Caco-2 (cell line): ENCODE data around the gene IRX4. TPM values are rescaled to one million over a fixed set of nuclear protein-coding genes. Genes with fewer than 3 reads are reported as not detected.

Source experiments
- BruUV-seq: library from RNA; stranded (reverse); fragments of 400-500 nt; replicated peaks from 2 replicates; lab custom pipeline; 2021; lab: Mats Ljungman, UMichigan
- CTCF ChIA-PET: fragments of 300-600 bp; sonication (Branson Sonifier 250); formaldehyde crosslinking; loops from one replicate; lab custom pipeline; 2022; ENCODE audit warnings: antibody characterized with exemption; lab: Charles Lee
- POLR2A ChIA-PET: fragments of 300-600 bp; sonication (Branson Sonifier 250); formaldehyde crosslinking; loops from one replicate; lab custom pipeline; 2022; ENCODE audit warnings: antibody characterized with exemption; lab: Charles Lee
- DNase-seq, 2 experiments: peaks; one replicate each; pipeline versions ENCODE4 v3.0.0 to v3.0.0-alpha.2; 2020 to 2022
- H3K27me3 ChIP-seq: replicated peaks from 2 replicates; pipeline ENCODE4 v1.6.0; 2011; ENCODE audit warnings: low read length; ENCODE audit not compliant: control insufficient read depth, insufficient read depth
- H3K36me3 ChIP-seq: 2 replicates; pipeline ENCODE4 v1.5.1; 2011; ENCODE audit warnings: low read length; ENCODE audit not compliant: control insufficient read depth, insufficient read depth
- H3K4me1 ChIP-seq: fragments of 250-450 bp; sonication (Bioruptor Pico); 2 replicates; pipeline ENCODE4 v1.5.1; 2020; ENCODE audit warnings: mild to moderate bottlenecking
- H3K4me3 ChIP-seq: 2 replicates; pipeline ENCODE4 v1.5.1; 2011; ENCODE audit warnings: low read depth, mild to moderate bottlenecking, control low read depth, low read length
- H3K9me3 ChIP-seq: fragments of 250-450 bp; sonication (Bioruptor Pico); 2 replicates; pipeline ENCODE4 v1.5.1; 2020; ENCODE audit warnings: mild to moderate bottlenecking, moderate library complexity
- H3K27ac Mint-ChIP-seq: one replicate; pipeline ENCODE4 v1.8.0; 2022; ENCODE audit warnings: mixed read lengths; ENCODE audit not compliant: unreplicated experiment
- H3K27me3 Mint-ChIP-seq: one replicate; pipeline ENCODE4 v1.8.0; 2022; ENCODE audit warnings: mixed read lengths; ENCODE audit not compliant: insufficient read depth, unreplicated experiment
- H3K36me3 Mint-ChIP-seq: one replicate; pipeline ENCODE4 v1.8.0; 2022; ENCODE audit warnings: mild to moderate bottlenecking, mixed read lengths; ENCODE audit not compliant: insufficient read depth, unreplicated experiment
- H3K4me1 Mint-ChIP-seq: one replicate; pipeline ENCODE4 v1.8.0; 2022; ENCODE audit warnings: low read depth, mixed read lengths; ENCODE audit not compliant: unreplicated experiment
- H3K4me3 Mint-ChIP-seq: one replicate; pipeline ENCODE4 v1.8.0; 2022; ENCODE audit warnings: mild to moderate bottlenecking, moderate library complexity, mixed read lengths; ENCODE audit not compliant: unreplicated experiment
- H3K9me3 Mint-ChIP-seq: one replicate; pipeline ENCODE4 v1.8.0; 2022; ENCODE audit warnings: mixed read lengths; ENCODE audit not compliant: unreplicated experiment
- intact Hi-C: fragments of 100-400 bp; cut with micrococcal nuclease; formaldehyde crosslinking; loops from one replicate; pipeline ENCODE4 v1.10.0; 2022; ENCODE audit not compliant: unreplicated experiment
- total RNA-seq: library from RNA; stranded (reverse); gene quantifications from 2 replicates; pipeline ENCODE4 v1.2.3, GENCODE V29; 2022
- TF ChIP-seq, protein P1 (sequence below), 2 experiments: fragments of 200-600 bp in 1 of 2; IDR thresholded peaks; 1 replicate in 1 of 2; 2 replicates in 1 of 2; pipeline versions ENCODE4 v1.5.1 to v1.8.0; 2011 to 2022; ENCODE audit warnings: antibody characterized with exemption in 1 of 2, control low read depth in 1 of 2, inconsistent platforms in 1 of 2, low read depth in 1 of 2, low read length in 1 of 2, mild to moderate bottlenecking in 1 of 2, moderate library complexity in 1 of 2; ENCODE audit not compliant: insufficient read depth in 1 of 2, severe bottlenecking in 1 of 2, unreplicated experiment in 1 of 2

IRX4 gene
- total RNA-seq, 1 experiment from 2014 or later, result not detected

DNA sequence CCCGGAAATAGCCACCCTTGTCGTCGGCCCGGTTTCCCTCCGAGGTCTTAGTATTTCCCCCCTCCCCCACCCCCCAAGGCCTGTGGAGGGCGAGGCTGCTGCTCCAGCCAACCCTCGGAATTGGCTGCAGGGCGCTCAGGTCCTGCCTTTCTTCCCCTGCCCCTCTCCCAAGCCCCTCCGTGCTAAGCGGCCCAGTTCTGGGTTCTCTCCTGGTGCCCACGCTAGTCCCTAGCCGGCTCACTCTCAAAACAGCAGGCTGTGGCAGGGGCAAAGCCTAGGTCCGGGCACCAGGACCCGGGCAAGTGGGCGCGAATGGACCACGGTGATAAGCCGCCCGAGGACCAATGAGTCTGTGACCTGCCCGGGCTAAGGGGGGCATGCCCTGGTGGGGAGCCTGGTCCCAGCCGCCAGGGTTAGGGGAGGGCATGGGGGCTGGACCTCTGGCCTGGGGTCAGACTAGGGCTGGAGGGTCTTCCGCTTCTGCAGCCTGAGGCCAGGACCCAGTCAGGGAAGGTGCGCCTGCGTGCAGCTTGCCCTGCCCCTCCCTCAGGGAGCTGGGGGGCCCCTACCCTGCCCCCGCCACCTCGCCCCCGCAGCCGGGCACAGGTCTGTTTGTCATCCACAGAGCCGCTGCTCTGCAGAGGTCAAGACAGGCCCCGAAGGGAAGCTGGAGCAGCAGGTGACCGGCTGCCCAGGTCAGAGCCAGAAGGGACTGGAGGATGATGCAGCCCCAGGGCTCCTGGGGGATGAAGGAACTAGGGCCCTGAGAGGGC, 5.0 kb upstream of the IRX4 start:
- intact Hi-C loops, result no loop called here
- no peak overlapping the region for H3K4me3 ChIP-seq
- no peaks in the 10 kb centered on the region; the same call in 1 of the 2 replicates for H3K27me3 ChIP-seq
- Mint-ChIP-seq H3K4me3 (no peak overlapping the region), H3K27me3 (peaks cover 2% of the 10 kb centered on the region), H3K27ac (no peak overlapping the region), H3K4me1 (no peaks in the 10 kb centered on the region), H3K36me3 (no peaks in the 10 kb centered on the region), H3K9me3 (no peaks in the 10 kb centered on the region)
- no peaks in the 10 kb centered on the region for H3K4me1 ChIP-seq
- DNase-seq, result no peak
- TF ChIP-seq, protein P1, sequence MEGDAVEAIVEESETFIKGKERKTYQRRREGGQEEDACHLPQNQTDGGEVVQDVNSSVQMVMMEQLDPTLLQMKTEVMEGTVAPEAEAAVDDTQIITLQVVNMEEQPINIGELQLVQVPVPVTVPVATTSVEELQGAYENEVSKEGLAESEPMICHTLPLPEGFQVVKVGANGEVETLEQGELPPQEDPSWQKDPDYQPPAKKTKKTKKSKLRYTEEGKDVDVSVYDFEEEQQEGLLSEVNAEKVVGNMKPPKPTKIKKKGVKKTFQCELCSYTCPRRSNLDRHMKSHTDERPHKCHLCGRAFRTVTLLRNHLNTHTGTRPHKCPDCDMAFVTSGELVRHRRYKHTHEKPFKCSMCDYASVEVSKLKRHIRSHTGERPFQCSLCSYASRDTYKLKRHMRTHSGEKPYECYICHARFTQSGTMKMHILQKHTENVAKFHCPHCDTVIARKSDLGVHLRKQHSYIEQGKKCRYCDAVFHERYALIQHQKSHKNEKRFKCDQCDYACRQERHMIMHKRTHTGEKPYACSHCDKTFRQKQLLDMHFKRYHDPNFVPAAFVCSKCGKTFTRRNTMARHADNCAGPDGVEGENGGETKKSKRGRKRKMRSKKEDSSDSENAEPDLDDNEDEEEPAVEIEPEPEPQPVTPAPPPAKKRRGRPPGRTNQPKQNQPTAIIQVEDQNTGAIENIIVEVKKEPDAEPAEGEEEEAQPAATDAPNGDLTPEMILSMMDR (IDR thresholded peaks at IDR 0.05; ENCODE audit: insufficient read depth in 1 of 2, low read depth in 1 of 2, low read length in 1 of 2, severe bottlenecking in 1 of 2, unreplicated experiment in 1 of 2), result no peak
- ChIA-PET CTCF (no interaction called here), POLR2A (no interaction called here)
- H3K9me3 ChIP-seq, result no peaks in the 10 kb centered on the region
- no peaks in the 10 kb centered on the region for H3K36me3 ChIP-seq
- BruUV-seq, result no TSS peak

DNA sequence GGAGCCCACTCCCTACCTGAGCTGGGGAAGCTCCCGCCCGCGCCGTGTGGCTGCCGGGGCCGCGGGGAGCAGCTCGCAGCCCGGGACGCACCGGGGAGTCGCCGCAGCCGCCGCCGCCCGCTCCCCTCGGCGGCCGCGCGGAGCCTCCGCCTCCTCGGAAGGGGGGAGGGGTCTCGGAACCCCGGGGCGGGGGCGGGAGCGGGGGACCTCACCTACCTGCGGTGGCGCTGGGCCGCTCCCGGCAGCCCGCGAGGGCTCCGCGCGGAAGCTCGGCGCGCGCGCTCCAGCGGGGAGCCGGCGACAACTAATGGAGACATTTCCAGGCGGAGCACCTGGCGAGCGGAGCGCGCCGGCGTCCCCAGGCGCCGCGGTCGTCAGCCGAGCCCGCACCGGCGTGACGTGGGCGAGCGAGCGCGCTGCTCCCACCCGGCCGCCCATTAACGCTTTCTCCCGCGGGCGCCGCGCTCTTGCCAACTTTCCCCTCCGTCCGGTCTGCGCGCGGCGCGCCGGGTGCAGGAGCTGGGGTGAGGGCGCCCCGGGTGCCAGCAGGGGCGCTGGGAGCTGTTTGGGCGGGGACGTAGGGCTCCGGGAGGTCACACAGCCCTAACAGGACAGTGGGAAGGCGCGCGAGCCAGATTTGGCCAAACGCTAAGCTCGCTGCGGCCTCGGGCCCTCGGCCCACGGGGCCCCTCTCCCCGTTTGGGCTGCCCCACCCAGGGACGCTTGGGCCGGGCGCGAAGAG, 4.3 kb upstream of the IRX4 start:
- H3K36me3 ChIP-seq, result no peaks in the 10 kb centered on the region
- intact Hi-C loops, result no loop called here
- no peaks in the 10 kb centered on the region for H3K9me3 ChIP-seq
- TF ChIP-seq, protein P1 (IDR thresholded peaks at IDR 0.05; ENCODE audit: insufficient read depth in 1 of 2, low read depth in 1 of 2, low read length in 1 of 2, severe bottlenecking in 1 of 2, unreplicated experiment in 1 of 2), result no peak
- no peaks in the 10 kb centered on the region for H3K4me1 ChIP-seq
- POLR2A ChIA-PET, result no interaction called here
- CTCF ChIA-PET, result no interaction called here
- no peak overlapping the region for H3K4me3 ChIP-seq
- no peaks in the 10 kb centered on the region; the same call in 1 of the 2 replicates for H3K27me3 ChIP-seq
- Mint-ChIP-seq H3K9me3 (no peaks in the 10 kb centered on the region), H3K27me3 (no peaks in the 10 kb centered on the region), H3K4me1 (no peaks in the 10 kb centered on the region), H3K4me3 (no peak overlapping the region), H3K36me3 (no peaks in the 10 kb centered on the region), H3K27ac (no peak overlapping the region)
- DNase-seq, result no peak
- BruUV-seq, result no TSS peak

DNA sequence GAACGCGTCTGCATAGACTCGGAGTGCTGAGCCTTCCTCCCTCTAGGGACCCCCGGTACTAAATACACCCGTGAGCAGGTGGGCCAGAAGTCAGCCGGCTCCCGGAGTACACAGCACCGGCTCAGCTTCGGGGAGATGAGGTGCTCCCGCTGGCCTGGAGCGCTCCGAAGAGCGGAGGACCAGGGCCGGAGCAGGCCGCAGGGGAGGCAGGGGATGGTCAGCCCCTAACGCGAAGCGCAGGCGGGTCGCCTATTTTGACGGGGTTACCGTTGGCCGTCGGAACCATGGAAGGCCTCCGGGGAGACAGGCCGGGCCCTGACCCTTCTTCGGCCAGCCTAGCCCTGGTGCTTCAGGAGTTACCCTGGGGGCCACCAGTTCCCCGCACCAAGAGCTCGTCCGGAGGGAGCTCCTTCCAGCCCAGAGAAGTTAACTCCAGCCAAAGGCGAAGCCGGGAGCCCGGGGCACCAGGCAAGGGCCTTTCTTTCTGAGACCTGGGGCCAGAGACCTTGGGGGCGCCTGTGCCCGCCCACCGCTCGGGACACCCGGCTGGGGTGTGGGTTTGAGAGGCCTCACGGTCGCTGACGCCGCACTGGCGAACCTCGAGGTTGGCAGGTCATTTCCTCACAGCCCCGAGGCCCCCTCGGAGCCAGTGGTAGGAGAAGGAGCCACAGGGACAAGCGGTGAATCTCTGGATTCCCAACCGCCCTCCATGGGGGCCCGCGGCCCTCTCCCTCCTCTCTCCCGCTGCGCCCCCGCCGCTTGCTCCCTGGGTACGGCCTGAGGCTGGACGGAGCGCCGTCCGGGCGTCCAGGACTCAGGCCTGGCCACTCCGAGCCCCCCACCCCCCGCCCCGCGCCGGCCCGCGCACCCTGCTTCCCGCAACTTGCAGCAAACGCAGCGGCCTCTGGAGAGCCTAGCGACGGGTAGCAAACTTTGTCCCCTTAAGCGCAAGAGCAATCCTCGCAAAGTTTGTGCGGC, 3.4 kb upstream of the IRX4 start:
- Mint-ChIP-seq H3K36me3 (no peaks in the 10 kb centered on the region), H3K9me3 (no peaks in the 10 kb centered on the region), H3K4me1 (no peaks in the 10 kb centered on the region), H3K27ac (no peak overlapping the region), H3K27me3 (no peaks in the 10 kb centered on the region), H3K4me3 (no peak overlapping the region)
- CTCF ChIA-PET, result no interaction called here
- intact Hi-C loops, result no loop called here
- TF ChIP-seq, protein P1 (IDR thresholded peaks at IDR 0.05; ENCODE audit: insufficient read depth in 1 of 2, low read depth in 1 of 2, low read length in 1 of 2, severe bottlenecking in 1 of 2, unreplicated experiment in 1 of 2), result no peak
- POLR2A ChIA-PET, result no interaction called here
- Histone ChIP-seq H3K4me3 (no peak overlapping the region), H3K27me3 (no peaks in the 10 kb centered on the region), H3K9me3 (no peaks in the 10 kb centered on the region), H3K4me1 (no peaks in the 10 kb centered on the region), H3K36me3 (no peaks in the 10 kb centered on the region)
- DNase-seq, result no peak
- BruUV-seq, result no TSS peak
